ENCODE data around the gene EIF4H.

GRCh38 chr7:74182453-74183090 lies 8.4 kb downstream of the EIF4H start:
- no peak for TF ChIP-seq POLR2A (IDR thresholded peaks at IDR 0.05)
- TF ChIP-seq CTCF (IDR thresholded peaks at IDR 0.05) = no peak

All from transverse colon (tissue), 3 donors.